ENCODE measurements around the gene DNM3. TPM values are rescaled to one million over a fixed set of nuclear protein-coding genes. Genes with fewer than 3 reads are reported as not detected.
"Not testable (repeated sequence)": the region's sequence is repeated elsewhere in the genome, so short reads cannot be mapped to it uniquely, and the experiment has no call there.

Gene DNM3
- total RNA-seq, 1 experiment from 2014 or later: 2.7 TPM

DNA sequence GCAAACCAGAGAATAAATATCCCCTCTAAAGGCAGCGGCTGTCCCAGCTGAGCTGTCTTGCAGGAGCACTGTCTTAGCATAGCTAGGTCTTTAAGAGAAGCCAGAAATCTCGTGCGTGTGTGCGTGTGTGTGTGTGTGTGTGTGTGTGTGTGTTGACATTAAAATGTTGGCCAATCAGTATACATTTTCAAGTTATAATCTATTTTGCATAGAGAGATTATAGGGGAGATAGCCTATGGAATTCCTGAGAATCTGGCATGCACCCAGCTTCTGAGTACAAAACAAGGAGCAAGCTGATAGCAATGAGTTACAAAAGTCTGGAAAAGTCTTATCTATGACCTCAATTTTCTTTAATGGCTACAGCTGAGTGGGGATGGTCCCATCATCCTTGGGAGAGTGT, 42.1 kb upstream of the DNM3 start:
- H3K4me2 ChIP-seq (ENCODE audit: insufficient read depth, insufficient read length, low read length): no peak overlapping the region
- no peak overlapping the region for H4K8ac ChIP-seq (replicated peaks; ENCODE audit: insufficient read length, low read depth, low read length)
- no peak overlapping the region for H3K27ac ChIP-seq (ENCODE audit: insufficient read length, low read depth, low read length)
- no peak overlapping the region for H3K18ac ChIP-seq (ENCODE audit: insufficient read length, low read depth, low read length)
- H3K23me2 ChIP-seq (ENCODE audit: insufficient read length, low read depth, low read length, poor library complexity, severe bottlenecking): no peaks in the 10 kb centered on the region
- H2BK15ac ChIP-seq (ENCODE audit: low read depth, low read length): no peak overlapping the region
- H3K9me3 Mint-ChIP-seq: no peaks in the 10 kb centered on the region
- no peak for DNase-seq
- H4K5ac ChIP-seq (ENCODE audit: insufficient read length, low read depth, low read length): no peak overlapping the region
- H3K27ac Mint-ChIP-seq: peak overlapping the region in 1 of 3 experiments; percentile 39; a peak in 1 of 7 replicates
- no peak overlapping the region for H4K91ac ChIP-seq (ENCODE audit: insufficient read length, low read depth, low read length)
- H3K36me3 Mint-ChIP-seq (ENCODE audit: insufficient read depth in 1 of 3, low read depth in 3 of 3): peaks cover 11 to 39% (median 25%) of the 10 kb centered on the region in 3 experiments; a peak in 6 of 7 replicates
- no peak overlapping the region for H3K23ac ChIP-seq (ENCODE audit: insufficient read length, low read depth, low read length)
- peaks cover 18 to 26% of the 10 kb centered on the region in 2 experiments for H3K4me1 Mint-ChIP-seq
- TF ChIP-seq, protein P1, sequence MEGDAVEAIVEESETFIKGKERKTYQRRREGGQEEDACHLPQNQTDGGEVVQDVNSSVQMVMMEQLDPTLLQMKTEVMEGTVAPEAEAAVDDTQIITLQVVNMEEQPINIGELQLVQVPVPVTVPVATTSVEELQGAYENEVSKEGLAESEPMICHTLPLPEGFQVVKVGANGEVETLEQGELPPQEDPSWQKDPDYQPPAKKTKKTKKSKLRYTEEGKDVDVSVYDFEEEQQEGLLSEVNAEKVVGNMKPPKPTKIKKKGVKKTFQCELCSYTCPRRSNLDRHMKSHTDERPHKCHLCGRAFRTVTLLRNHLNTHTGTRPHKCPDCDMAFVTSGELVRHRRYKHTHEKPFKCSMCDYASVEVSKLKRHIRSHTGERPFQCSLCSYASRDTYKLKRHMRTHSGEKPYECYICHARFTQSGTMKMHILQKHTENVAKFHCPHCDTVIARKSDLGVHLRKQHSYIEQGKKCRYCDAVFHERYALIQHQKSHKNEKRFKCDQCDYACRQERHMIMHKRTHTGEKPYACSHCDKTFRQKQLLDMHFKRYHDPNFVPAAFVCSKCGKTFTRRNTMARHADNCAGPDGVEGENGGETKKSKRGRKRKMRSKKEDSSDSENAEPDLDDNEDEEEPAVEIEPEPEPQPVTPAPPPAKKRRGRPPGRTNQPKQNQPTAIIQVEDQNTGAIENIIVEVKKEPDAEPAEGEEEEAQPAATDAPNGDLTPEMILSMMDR (conservative IDR thresholded peaks at IDR 0.05): no peak
- H3K56ac ChIP-seq (ENCODE audit: insufficient read length, low read depth, low read length): no peak overlapping the region
- no peaks in the 10 kb centered on the region for H3K79me1 ChIP-seq (ENCODE audit: insufficient read depth, low read depth, low read length, poor library complexity, severe bottlenecking)
- no peak overlapping the region for H3K4ac ChIP-seq (ENCODE audit: low read depth, low read length)
- no CpG with 5 or more reads among the region's 4 CpGs for WGBS (ENCODE audit: extremely low coverage, insufficient read length, low lambda C conversion rate)
- no peak overlapping the region for H3K4me3 Mint-ChIP-seq
- no peak overlapping the region for H2BK20ac ChIP-seq (ENCODE audit: low read depth, low read length, poor library complexity, severe bottlenecking)
- no peak overlapping the region for H2BK120ac ChIP-seq (ENCODE audit: low read depth, low read length, poor library complexity, severe bottlenecking)
- H3K27me3 Mint-ChIP-seq (ENCODE audit: low read depth): no peaks in the 10 kb centered on the region
- H2AFZ ChIP-seq (ENCODE audit: low read length): no peak overlapping the region
- H3K14ac ChIP-seq (ENCODE audit: insufficient read depth, low read length): no peak overlapping the region
- H3K9me3 ChIP-seq (ENCODE audit: control insufficient read depth, low read depth, low read length): no peaks in the 10 kb centered on the region
- H2AK5ac ChIP-seq (ENCODE audit: insufficient read length, low read length): no peak overlapping the region
- no peak overlapping the region for H3T11ph ChIP-seq (ENCODE audit: low read length)
- H3K27me3 ChIP-seq (ENCODE audit: insufficient read depth, low read length): no peaks in the 10 kb centered on the region
- H3K9ac ChIP-seq (ENCODE audit: extremely low read depth, insufficient read length, low read length): no peak overlapping the region
- no peaks in the 10 kb centered on the region for H3K79me2 ChIP-seq (ENCODE audit: insufficient read depth, low read length)
- no peak overlapping the region for H2BK12ac ChIP-seq (ENCODE audit: insufficient read length, low read depth, low read length)
- 0 out of 2 replicates have a peak, but pooled peaks cover 2% of the 10 kb centered on the region for H3K4me1 ChIP-seq (ENCODE audit: insufficient read depth, low read length)
- no peaks in the 10 kb centered on the region for H4K20me1 ChIP-seq (ENCODE audit: control insufficient read depth, insufficient read depth, insufficient read length)
- no peak overlapping the region for H2BK5ac ChIP-seq (ENCODE audit: insufficient read length, low read length)

DNA sequence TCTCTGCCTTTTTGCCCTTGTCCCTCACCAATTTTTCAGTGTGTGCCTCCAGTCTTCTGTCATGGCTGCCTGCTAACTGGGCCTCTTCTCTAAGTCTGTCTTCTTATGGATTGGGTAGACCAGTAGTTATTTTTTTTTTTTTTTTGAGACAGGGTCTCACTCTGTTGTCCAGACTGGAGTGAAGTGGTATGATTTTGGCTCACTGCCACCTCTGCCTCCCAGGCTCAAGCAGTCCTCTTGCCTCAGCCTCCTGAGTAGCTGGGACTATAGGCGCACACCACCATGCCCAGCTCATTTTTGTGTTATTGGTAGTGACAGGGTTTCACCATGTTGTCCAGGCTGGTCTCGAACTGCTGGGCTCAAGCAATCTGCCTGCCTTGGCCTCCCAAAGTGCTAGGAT, 41.6 kb upstream of the DNM3 start:
- not testable (repeated sequence) for H2BK15ac ChIP-seq (ENCODE audit: low read depth, low read length); H3K23me2 ChIP-seq (ENCODE audit: insufficient read length, low read depth, low read length, poor library complexity, severe bottlenecking); H2BK12ac ChIP-seq (ENCODE audit: insufficient read length, low read depth, low read length); H3K4me1 ChIP-seq (ENCODE audit: insufficient read depth, low read length); H3K23ac ChIP-seq (ENCODE audit: insufficient read length, low read depth, low read length); H3T11ph ChIP-seq (ENCODE audit: low read length); H2AFZ ChIP-seq (ENCODE audit: low read length); H3K27me3 ChIP-seq (ENCODE audit: insufficient read depth, low read length); H4K91ac ChIP-seq (ENCODE audit: insufficient read length, low read depth, low read length); H2BK120ac ChIP-seq (ENCODE audit: low read depth, low read length, poor library complexity, severe bottlenecking); H3K79me1 ChIP-seq (ENCODE audit: insufficient read depth, low read depth, low read length, poor library complexity, severe bottlenecking); H3K79me2 ChIP-seq (ENCODE audit: insufficient read depth, low read length); H4K8ac ChIP-seq (replicated peaks; ENCODE audit: insufficient read length, low read depth, low read length); H3K14ac ChIP-seq (ENCODE audit: insufficient read depth, low read length); H3K4me3 Mint-ChIP-seq; H3K9me3 ChIP-seq (ENCODE audit: control insufficient read depth, low read depth, low read length); H3K4me2 ChIP-seq (ENCODE audit: insufficient read depth, insufficient read length, low read length); H2BK20ac ChIP-seq (ENCODE audit: low read depth, low read length, poor library complexity, severe bottlenecking); H3K18ac ChIP-seq (ENCODE audit: insufficient read length, low read depth, low read length); H4K5ac ChIP-seq (ENCODE audit: insufficient read length, low read depth, low read length); H3K9ac ChIP-seq (ENCODE audit: extremely low read depth, insufficient read length, low read length); H2BK5ac ChIP-seq (ENCODE audit: insufficient read length, low read length); H3K27ac ChIP-seq (ENCODE audit: insufficient read length, low read depth, low read length); H3K56ac ChIP-seq (ENCODE audit: insufficient read length, low read depth, low read length); H3K27me3 Mint-ChIP-seq (ENCODE audit: low read depth); H3K4ac ChIP-seq (ENCODE audit: low read depth, low read length); DNase-seq; H3K9me3 Mint-ChIP-seq; H2AK5ac ChIP-seq (ENCODE audit: insufficient read length, low read length); H4K20me1 ChIP-seq (ENCODE audit: control insufficient read depth, insufficient read depth, insufficient read length)
- Mint-ChIP-seq H3K27ac (peak overlapping the region in 1 of 3 experiments; percentile 7; a peak in 1 of 7 replicates), H3K36me3 (ENCODE audit: insufficient read depth in 1 of 3, low read depth in 3 of 3) (peaks cover 6 to 34% (median 20%) of the 10 kb centered on the region in 3 experiments; a peak in 6 of 7 replicates), H3K4me1 (peaks cover 18 to 26% of the 10 kb centered on the region in 2 experiments)
- no CpG with 5 or more reads among the region's 2 CpGs for WGBS (ENCODE audit: extremely low coverage, insufficient read length, low lambda C conversion rate)
